ENCODE measurements around the gene SNTG2. TPM values are rescaled to one million over a fixed set of nuclear protein-coding genes. Genes with fewer than 3 reads are reported as not detected.

Gene SNTG2
- total and polyA plus RNA-seq, 2 experiments from 2014 or later: 0.66 to 1.0 TPM

DNA sequence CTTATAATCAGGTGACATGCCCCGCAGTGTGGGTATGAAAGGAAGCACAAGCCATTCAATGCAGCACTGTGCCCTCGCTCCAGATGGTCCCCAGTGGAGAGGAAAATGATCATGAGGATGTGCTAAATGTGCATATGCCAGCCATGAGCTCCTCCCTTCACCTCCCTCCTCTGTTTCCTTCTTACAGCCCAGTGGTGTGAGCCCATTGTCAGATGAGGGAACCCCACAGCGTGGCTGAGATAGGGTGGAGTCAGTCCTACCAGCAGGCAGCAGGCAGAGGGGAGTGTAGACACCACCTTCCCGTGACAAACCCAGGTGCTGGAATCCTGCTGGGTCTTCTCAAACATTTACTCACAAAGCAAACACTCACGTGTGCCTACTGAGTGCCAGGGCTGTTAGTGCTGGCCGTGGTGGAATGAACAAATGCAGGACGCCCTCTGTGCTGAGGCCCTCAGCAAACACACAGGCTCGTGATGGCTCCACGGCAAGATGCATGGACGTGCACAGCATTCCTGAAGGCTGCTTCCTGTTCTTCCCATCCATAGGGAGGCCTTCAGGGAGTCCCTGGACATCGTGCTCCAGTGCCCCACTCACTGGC, 280.9 kb downstream of the SNTG2 start:
- no peaks in the 10 kb centered on the region for H3K9me3 ChIP-seq (ENCODE audit: low read depth)
- no peaks in the 10 kb centered on the region for H3K4me1 ChIP-seq (ENCODE audit: low read depth)
- DNase-seq (ENCODE audit: low read depth in 1 of 2, low spot score in 1 of 2): no peak
- TF ChIP-seq, protein P1, sequence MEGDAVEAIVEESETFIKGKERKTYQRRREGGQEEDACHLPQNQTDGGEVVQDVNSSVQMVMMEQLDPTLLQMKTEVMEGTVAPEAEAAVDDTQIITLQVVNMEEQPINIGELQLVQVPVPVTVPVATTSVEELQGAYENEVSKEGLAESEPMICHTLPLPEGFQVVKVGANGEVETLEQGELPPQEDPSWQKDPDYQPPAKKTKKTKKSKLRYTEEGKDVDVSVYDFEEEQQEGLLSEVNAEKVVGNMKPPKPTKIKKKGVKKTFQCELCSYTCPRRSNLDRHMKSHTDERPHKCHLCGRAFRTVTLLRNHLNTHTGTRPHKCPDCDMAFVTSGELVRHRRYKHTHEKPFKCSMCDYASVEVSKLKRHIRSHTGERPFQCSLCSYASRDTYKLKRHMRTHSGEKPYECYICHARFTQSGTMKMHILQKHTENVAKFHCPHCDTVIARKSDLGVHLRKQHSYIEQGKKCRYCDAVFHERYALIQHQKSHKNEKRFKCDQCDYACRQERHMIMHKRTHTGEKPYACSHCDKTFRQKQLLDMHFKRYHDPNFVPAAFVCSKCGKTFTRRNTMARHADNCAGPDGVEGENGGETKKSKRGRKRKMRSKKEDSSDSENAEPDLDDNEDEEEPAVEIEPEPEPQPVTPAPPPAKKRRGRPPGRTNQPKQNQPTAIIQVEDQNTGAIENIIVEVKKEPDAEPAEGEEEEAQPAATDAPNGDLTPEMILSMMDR (IDR thresholded peaks at IDR 0.05; ENCODE audit: low read depth, low read length): no peak
- H3K27me3 ChIP-seq: no peaks in the 10 kb centered on the region
- H3K4me3 ChIP-seq: no peak overlapping the region
- H3K36me3 ChIP-seq: no peaks in the 10 kb centered on the region
- no peak overlapping the region for H3K27ac ChIP-seq

DNA sequence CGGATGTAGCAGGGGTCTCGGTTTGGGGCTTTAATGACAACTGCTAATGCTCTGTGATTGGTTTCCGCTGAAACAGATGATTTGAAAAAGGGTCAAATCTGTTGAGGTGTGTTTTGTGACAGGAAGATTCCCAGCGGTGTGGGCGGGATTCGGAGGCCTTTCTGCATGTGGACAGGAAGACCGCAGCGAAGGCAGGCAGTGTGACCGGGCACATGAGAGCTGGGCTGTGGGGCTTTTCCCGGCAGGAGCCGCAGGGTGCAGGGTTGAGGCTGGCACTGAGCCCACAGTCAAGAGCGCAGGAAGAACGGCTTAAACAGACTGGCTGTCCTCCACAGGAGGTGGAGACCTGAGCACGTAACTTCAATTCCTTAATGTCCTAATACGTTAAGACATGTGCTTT, 282.6 kb downstream of the SNTG2 start:
- Histone ChIP-seq H3K27ac (no peak overlapping the region), H3K4me1 (ENCODE audit: low read depth) (no peaks in the 10 kb centered on the region), H3K27me3 (no peaks in the 10 kb centered on the region), H3K36me3 (no peaks in the 10 kb centered on the region), H3K9me3 (ENCODE audit: low read depth) (no peaks in the 10 kb centered on the region), H3K4me3 (no peak overlapping the region)
- TF ChIP-seq, protein P1 (IDR thresholded peaks at IDR 0.05; ENCODE audit: low read depth, low read length): no peak
- no peak for DNase-seq (ENCODE audit: low read depth in 1 of 2, low spot score in 1 of 2)

DNA sequence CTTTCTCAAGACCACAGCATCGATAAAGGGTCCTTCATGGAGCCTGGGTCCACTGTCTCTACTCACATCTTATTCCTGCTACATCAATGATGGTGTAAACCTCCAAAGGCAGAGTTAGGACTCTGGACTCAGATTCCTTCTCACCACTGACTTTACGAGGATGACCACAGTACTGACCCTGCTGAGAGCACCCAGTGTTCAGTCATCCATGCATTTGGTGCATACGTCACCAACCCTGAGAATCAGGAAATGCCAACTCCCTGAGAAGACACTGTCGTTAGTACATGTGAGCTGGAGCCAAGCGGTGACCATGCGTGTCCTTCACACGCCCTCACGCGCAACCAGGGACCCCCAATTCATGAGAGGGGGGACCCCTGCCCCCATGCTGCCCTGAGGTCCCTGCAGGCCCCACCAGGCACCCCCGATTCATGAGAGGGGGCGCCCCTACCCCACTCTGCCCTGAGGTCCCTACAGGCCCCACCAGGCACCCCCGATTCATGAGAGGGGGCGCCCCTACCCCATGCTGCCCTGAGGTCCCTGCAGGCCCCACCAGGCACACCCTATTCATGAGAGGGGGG, 284.2 kb downstream of the SNTG2 start:
- TF ChIP-seq, protein P1 (IDR thresholded peaks at IDR 0.05; ENCODE audit: low read depth, low read length): no peak
- H3K4me1 ChIP-seq (ENCODE audit: low read depth): no peaks in the 10 kb centered on the region
- H3K4me3 ChIP-seq: no peak overlapping the region
- H3K9me3 ChIP-seq (ENCODE audit: low read depth): no peaks in the 10 kb centered on the region
- no peaks in the 10 kb centered on the region for H3K36me3 ChIP-seq
- DNase-seq (ENCODE audit: low read depth in 1 of 2, low spot score in 1 of 2): no peak
- no peak overlapping the region for H3K27ac ChIP-seq
- H3K27me3 ChIP-seq: no peaks in the 10 kb centered on the region

DNA sequence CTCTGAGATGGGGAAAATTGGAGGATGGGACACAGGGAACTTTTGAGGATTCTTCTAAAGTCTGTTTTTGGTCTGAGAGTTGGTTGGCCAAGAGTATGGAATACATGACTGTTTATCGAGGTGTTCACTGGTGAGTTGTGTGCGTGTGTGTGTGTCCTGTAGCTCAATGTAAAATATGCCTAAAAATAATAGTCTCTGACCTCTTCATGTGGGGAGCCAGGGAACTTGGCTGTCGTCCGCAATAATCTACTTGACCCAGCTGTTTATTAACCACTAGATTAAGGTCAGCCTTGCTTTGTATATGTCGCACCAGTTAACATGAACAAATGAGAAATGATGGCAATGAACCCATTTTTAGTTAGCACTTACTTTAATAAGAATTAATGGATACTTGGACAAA, 285.2 kb downstream of the SNTG2 start:
- no peak for DNase-seq (ENCODE audit: low read depth in 1 of 2, low spot score in 1 of 2)
- Histone ChIP-seq H3K36me3 (no peaks in the 10 kb centered on the region), H3K4me3 (no peak overlapping the region), H3K27me3 (no peaks in the 10 kb centered on the region), H3K27ac (no peak overlapping the region), H3K4me1 (ENCODE audit: low read depth) (no peaks in the 10 kb centered on the region), H3K9me3 (ENCODE audit: low read depth) (no peaks in the 10 kb centered on the region)
- TF ChIP-seq, protein P1 (IDR thresholded peaks at IDR 0.05; ENCODE audit: low read depth, low read length): no peak

DNA sequence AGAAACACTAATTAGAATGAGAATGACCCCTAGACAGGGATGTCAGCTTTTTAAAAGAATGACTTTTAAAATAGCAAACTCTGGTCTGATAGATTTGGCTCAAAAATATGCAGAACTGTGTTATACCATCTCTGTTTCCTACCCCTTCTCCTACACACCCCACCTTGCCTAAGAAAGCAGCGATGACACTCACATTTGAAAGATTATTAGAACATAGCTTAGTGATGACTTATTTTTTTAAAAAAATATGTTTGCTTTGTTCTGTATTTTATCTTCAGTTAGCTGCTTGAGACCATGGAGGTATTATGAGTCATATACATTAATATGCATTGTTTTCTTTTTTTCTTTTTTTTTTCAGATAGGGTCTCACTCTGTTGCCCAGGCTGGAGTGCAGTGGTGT, 286.0 kb downstream of the SNTG2 start:
- peaks cover 4% of the 10 kb centered on the region for H3K4me1 ChIP-seq (ENCODE audit: low read depth)
- TF ChIP-seq, protein P1 (IDR thresholded peaks at IDR 0.05; ENCODE audit: low read depth, low read length): no peak

More for the DNA sequence above, 286.0 kb downstream of the SNTG2 start:
- no peaks in the 10 kb centered on the region for H3K27me3 ChIP-seq
- H3K36me3 ChIP-seq: no peaks in the 10 kb centered on the region
- DNase-seq (ENCODE audit: low read depth in 1 of 2, low spot score in 1 of 2): no peak
- no peak overlapping the region for H3K27ac ChIP-seq
- H3K4me3 ChIP-seq: no peak overlapping the region
- no peaks in the 10 kb centered on the region for H3K9me3 ChIP-seq (ENCODE audit: low read depth)

Data from cardiac muscle cell (in vitro differentiated cells and primary cell).